ENCODE results near the gene DNAJC8. TPM values are rescaled to one million over a fixed set of nuclear protein-coding genes. Genes with fewer than 3 reads are reported as not detected.
A peak's percentile ranks its signal among the peaks of the same experiment; 100 is the strongest.

DNAJC8 gene
- total RNA-seq, 5 donors from 2014 or later (not counting 1 experiment from before 2014, with no cell fraction given), result 61.8 to 68.0 (median 67.2) TPM

GRCh38 chr1:28264897-28265296 is 32.1 kb upstream of the DNAJC8 start:
- CTCF ChIA-PET, result interaction anchor here in 1 of 2 donors (0.6 kb wide), 1 partner anchor 95 kb away, joined by 4 read pairs; no protein-coding TSS in a partner anchor

GRCh38 chr1:28260803-28261174 is 28.0 kb upstream of the DNAJC8 start:
- 97% methylated on average over 3 of the region's 7 CpGs for WGBS (ENCODE audit: insufficient coverage)
- H3K27me3 Mint-ChIP-seq, result no peaks in the 10 kb centered on the region
- Histone ChIP-seq H3K27ac (ENCODE audit: low read length) (no peak overlapping the region), H3K27me3 (replicated peaks in 1 of 2; ENCODE audit: control insufficient read depth in 2 of 2, extremely low read depth in 1 of 2, insufficient read depth in 2 of 2, low read length in 1 of 2) (peaks cover 0 to 5% of the 10 kb centered on the region in 2 experiments), H3K36me3 (ENCODE audit: control insufficient read depth in 2 of 2, extremely low read depth in 1 of 2, insufficient read depth in 1 of 2, low read length in 1 of 2) (no peaks in the 10 kb centered on the region), H3K9me3 (no peaks in the 10 kb centered on the region), H3K4me1 (ENCODE audit: control insufficient read depth in 1 of 2, extremely low read depth in 1 of 2, insufficient read depth in 2 of 2, low read length in 2 of 2) (peaks cover 17 to 55% of the 10 kb centered on the region in 2 experiments), H3K4me3 (ENCODE audit: control insufficient read depth in 1 of 2, extremely low read depth in 1 of 2, low read length in 1 of 2) (peak overlapping the region in 1 of 2 donors; percentile 99)
- POLR2A ChIA-PET, result interaction anchor here in 1 of 2 donors (0.5 kb wide), 1 partner anchor 91 kb away, joined by 5 read pairs; no protein-coding TSS in a partner anchor
- H3K4me3 Mint-ChIP-seq, result peak overlapping the region; percentile 73 to 79 (median 74)
- H3K9me3 Mint-ChIP-seq, result no peaks in the 10 kb centered on the region
- CTCF ChIA-PET, result no interaction called here
- H3K36me3 Mint-ChIP-seq, result no peaks in the 10 kb centered on the region
- peak overlapping the region in 1 of 2 donors; percentile 44 for H3K27ac Mint-ChIP-seq
- ATAC-seq (replicated peaks in 1 of 4) (no peak), DNase-seq (no peak)
- peaks cover 39 to 48% (median 44%) of the 10 kb centered on the region in 3 donors for H3K4me1 Mint-ChIP-seq

More at GRCh38 chr1:28264897-28265296, 32.1 kb upstream of the DNAJC8 start:
- H3K9me3 Mint-ChIP-seq, result no peaks in the 10 kb centered on the region
- Histone ChIP-seq H3K9me3 (no peaks in the 10 kb centered on the region), H3K27me3 (replicated peaks in 1 of 2; ENCODE audit: control insufficient read depth in 2 of 2, extremely low read depth in 1 of 2, insufficient read depth in 2 of 2, low read length in 1 of 2) (peaks cover 0 to 5% of the 10 kb centered on the region in 2 experiments), H3K27ac (ENCODE audit: low read length) (no peak overlapping the region), H3K4me3 (ENCODE audit: control insufficient read depth in 1 of 2, extremely low read depth in 1 of 2, low read length in 1 of 2) (no peak overlapping the region), H3K36me3 (ENCODE audit: control insufficient read depth in 2 of 2, extremely low read depth in 1 of 2, insufficient read depth in 1 of 2, low read length in 1 of 2) (no peaks in the 10 kb centered on the region), H3K4me1 (ENCODE audit: control insufficient read depth in 1 of 2, extremely low read depth in 1 of 2, insufficient read depth in 2 of 2, low read length in 2 of 2) (peaks cover 0 to 21% of the 10 kb centered on the region in 2 experiments)
- no peak overlapping the region for H3K4me3 Mint-ChIP-seq
- no peak for DNase-seq
- no peak for ATAC-seq (replicated peaks in 1 of 4)
- no peaks in the 10 kb centered on the region for H3K36me3 Mint-ChIP-seq
- H3K4me1 Mint-ChIP-seq, result peaks cover 14 to 23% (median 18%) of the 10 kb centered on the region in 3 donors
- H3K27me3 Mint-ChIP-seq, result no peaks in the 10 kb centered on the region
- POLR2A ChIA-PET, result interaction anchor here (0.6 kb wide), 4 partner anchors 8 to 247 kb away, joined by 3 to 9 read pairs (median 4); no protein-coding TSS in a partner anchor
- 100% methylated on average over 1 of the region's 1 CpG for WGBS (ENCODE audit: insufficient coverage)
- H3K27ac Mint-ChIP-seq, result no peak overlapping the region

- Mint-ChIP-seq H3K27ac (peak overlapping the region in 1 of 2 donors; percentile 44), H3K36me3 (no peaks in the 10 kb centered on the region), H3K9me3 (no peaks in the 10 kb centered on the region), H3K4me1 (peaks cover 41 to 51% (median 43%) of the 10 kb centered on the region in 3 donors), H3K4me3 (peak overlapping the region; percentile 77 to 82 (median 79)), H3K27me3 (no peaks in the 10 kb centered on the region)
- WGBS (ENCODE audit: insufficient coverage), result 11% methylated on average over 32 of the region's 66 CpGs
- DNase-seq (peak in 4 of 35 experiments; percentile 6 to 45 (median 16)), ATAC-seq (replicated peaks in 1 of 4) (no peak)
- Histone ChIP-seq H3K4me1 (ENCODE audit: control insufficient read depth in 1 of 2, extremely low read depth in 1 of 2, insufficient read depth in 2 of 2, low read length in 2 of 2) (peaks cover 19 to 60% of the 10 kb centered on the region in 2 experiments), H3K27ac (ENCODE audit: low read length) (no peak overlapping the region), H3K27me3 (replicated peaks in 1 of 2; ENCODE audit: control insufficient read depth in 2 of 2, extremely low read depth in 1 of 2, insufficient read depth in 2 of 2, low read length in 1 of 2) (peaks cover 0 to 5% of the 10 kb centered on the region in 2 experiments), H3K36me3 (ENCODE audit: control insufficient read depth in 2 of 2, extremely low read depth in 1 of 2, insufficient read depth in 1 of 2, low read length in 1 of 2) (no peaks in the 10 kb centered on the region), H3K9me3 (no peaks in the 10 kb centered on the region), H3K4me3 (ENCODE audit: control insufficient read depth in 1 of 2, extremely low read depth in 1 of 2, low read length in 1 of 2) (peak overlapping the region; percentile 75 to 99)
- ChIA-PET POLR2A (interaction anchor here (0.6 kb wide), 4 partner anchors 14 to 227 kb away, joined by 3 to 12 read pairs (median 6); partner anchors contain the start of gene ATP5IF1 (in 1 of the 2)), CTCF (interaction anchor here (0.6 to 1.0 kb wide), 2 partner anchors 11 to 19 kb away, joined by 3 to 10 read pairs; no protein-coding TSS in a partner anchor)
These were observed 27.3 kb upstream of the DNAJC8 start for GRCh38 chr1:28259934-28260802.

- H3K27ac Mint-ChIP-seq, result peak within 1 kb of the TSS; percentile 67 to 79
- peak; percentile 95 to 99 (median 98) for DNase-seq
- ATAC-seq (replicated peaks in 1 of 4), result peak; percentile 95 to 99 (median 97)
- no peaks in the 10 kb centered on the region for H3K36me3 Mint-ChIP-seq
- Histone ChIP-seq H3K27me3 (replicated peaks in 1 of 2; ENCODE audit: control insufficient read depth in 2 of 2, extremely low read depth in 1 of 2, insufficient read depth in 2 of 2, low read length in 1 of 2) (peaks cover 0 to 5% of the 10 kb centered on the region in 2 experiments), H3K27ac (ENCODE audit: low read length) (peak within 1 kb of the TSS; percentile 34), H3K4me3 (ENCODE audit: control insufficient read depth in 1 of 2, extremely low read depth in 1 of 2, low read length in 1 of 2) (peak within 1 kb of the TSS; percentile 75 to 99), H3K4me1 (ENCODE audit: control insufficient read depth in 1 of 2, extremely low read depth in 1 of 2, insufficient read depth in 2 of 2, low read length in 2 of 2) (peaks cover 19 to 60% of the 10 kb centered on the region in 2 experiments), H3K9me3 (no peaks in the 10 kb centered on the region), H3K36me3 (ENCODE audit: control insufficient read depth in 2 of 2, extremely low read depth in 1 of 2, insufficient read depth in 1 of 2, low read length in 1 of 2) (no peaks in the 10 kb centered on the region)
- POLR2A ChIA-PET, result interaction anchor here (0.6 kb wide), 3 partner anchors 13 to 150 kb away, joined by 3 to 12 read pairs (median 3); partner anchors contain the start of gene ATP5IF1 (in 1 of the 2)
- under 1% methylated on average over 76 of the region's 76 CpGs for WGBS (ENCODE audit: insufficient coverage)
- no peaks in the 10 kb centered on the region for H3K9me3 Mint-ChIP-seq
- no peaks in the 10 kb centered on the region for H3K27me3 Mint-ChIP-seq
- CTCF ChIA-PET, result interaction anchor here (0.6 to 1.0 kb wide), 2 partner anchors 10 to 20 kb away, joined by 3 to 10 read pairs; no protein-coding TSS in a partner anchor
- peak within 1 kb of the TSS; percentile 77 to 82 (median 79) for H3K4me3 Mint-ChIP-seq
- peaks cover 41 to 52% (median 44%) of the 10 kb centered on the region in 3 donors for H3K4me1 Mint-ChIP-seq
These were observed 26.6 kb upstream of the DNAJC8 start, which contains the start of gene SESN2 for GRCh38 chr1:28259252-28259933. Gene SESN2, plus strand, starts transcription at chr1:28259518. Its CDS starts 330 bp downstream, at chr1:28259848.

GRCh38 chr1:28258628-28259251 is 25.9 kb upstream of the DNAJC8 start:
- 24% methylated on average over 9 of the region's 12 CpGs for whole genome bisulfite sequencing (ENCODE audit: insufficient coverage)
- ATAC-seq (replicated peaks in 1 of 4), result no peak
- ChIA-PET CTCF (interaction anchor here (0.5 to 1.8 kb wide), 5 partner anchors 10 to 119 kb away, joined by 3 to 11 read pairs (median 4); no protein-coding TSS in a partner anchor), POLR2A (interaction anchor here (0.6 to 0.7 kb wide), 2 partner anchors 162 to 898 kb away, joined by 3 to 12 read pairs; no protein-coding TSS in a partner anchor)
- Mint-ChIP-seq H3K9me3 (no peaks in the 10 kb centered on the region), H3K27me3 (no peaks in the 10 kb centered on the region), H3K4me3 (peak overlapping the region; percentile 77 to 82 (median 79)), H3K27ac (peak overlapping the region; percentile 67 to 79), H3K4me1 (peaks cover 41 to 52% (median 44%) of the 10 kb centered on the region in 3 donors), H3K36me3 (no peaks in the 10 kb centered on the region)
- no peaks in the 10 kb centered on the region for H3K36me3 ChIP-seq (ENCODE audit: control insufficient read depth in 2 of 2, extremely low read depth in 1 of 2, insufficient read depth in 1 of 2, low read length in 1 of 2)
- peaks cover 0 to 5% of the 10 kb centered on the region in 2 experiments for H3K27me3 ChIP-seq (replicated peaks in 1 of 2; ENCODE audit: control insufficient read depth in 2 of 2, extremely low read depth in 1 of 2, insufficient read depth in 2 of 2, low read length in 1 of 2)
- H3K27ac ChIP-seq (ENCODE audit: low read length), result no peak overlapping the region
- peaks cover 19 to 60% of the 10 kb centered on the region in 2 experiments for H3K4me1 ChIP-seq (ENCODE audit: control insufficient read depth in 1 of 2, extremely low read depth in 1 of 2, insufficient read depth in 2 of 2, low read length in 2 of 2)
- DNase-seq, result no peak
- H3K9me3 ChIP-seq, result no peaks in the 10 kb centered on the region
- H3K4me3 ChIP-seq (ENCODE audit: control insufficient read depth in 1 of 2, extremely low read depth in 1 of 2, low read length in 1 of 2), result peak overlapping the region; percentile 29 to 99

Measured in T-cell (primary cell).